GM18907 (cell line): ENCODE data around the gene PPM1L.

ENCODE experiments used
- ATAC-seq: cut with Tn5 transposase; IDR thresholded peaks from one replicate; pipeline ENCODE4 v1.9.1; 2021; ENCODE audit warnings: mild to moderate bottlenecking, moderate library complexity; ENCODE audit not compliant: unreplicated experiment

The PPM1L gene

DNA sequence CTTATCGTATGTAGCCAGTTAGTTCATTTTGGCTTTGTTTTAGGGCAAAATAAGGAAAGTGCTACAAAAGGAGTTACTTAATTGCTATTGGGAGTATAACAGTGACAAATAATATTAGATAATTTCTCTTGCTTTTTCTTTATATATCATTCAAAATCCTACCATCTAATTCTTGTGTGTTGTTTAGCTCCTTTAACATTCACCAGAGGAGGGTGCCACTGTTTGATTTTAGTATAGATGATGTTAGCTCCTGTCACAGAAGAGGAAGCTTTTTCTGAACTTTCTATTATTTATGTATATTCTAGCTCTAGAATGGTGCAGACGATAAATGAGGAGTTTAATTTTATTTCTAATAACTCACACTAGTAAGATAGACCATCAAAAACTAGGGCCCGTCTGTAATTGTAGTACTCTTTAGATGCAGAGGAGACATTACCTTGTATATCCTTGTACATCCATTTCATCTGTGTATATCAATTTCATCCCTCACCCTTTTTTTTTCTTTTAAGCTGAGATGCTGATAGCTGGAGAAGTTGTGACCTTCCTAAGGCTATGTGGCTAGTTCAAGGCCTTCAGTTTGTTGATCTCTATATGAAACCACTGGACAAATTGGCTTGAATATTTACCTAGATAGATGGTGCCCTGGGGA lies 3.0 kb downstream of the PPM1L start:
- no peak for ATAC-seq

DNA sequence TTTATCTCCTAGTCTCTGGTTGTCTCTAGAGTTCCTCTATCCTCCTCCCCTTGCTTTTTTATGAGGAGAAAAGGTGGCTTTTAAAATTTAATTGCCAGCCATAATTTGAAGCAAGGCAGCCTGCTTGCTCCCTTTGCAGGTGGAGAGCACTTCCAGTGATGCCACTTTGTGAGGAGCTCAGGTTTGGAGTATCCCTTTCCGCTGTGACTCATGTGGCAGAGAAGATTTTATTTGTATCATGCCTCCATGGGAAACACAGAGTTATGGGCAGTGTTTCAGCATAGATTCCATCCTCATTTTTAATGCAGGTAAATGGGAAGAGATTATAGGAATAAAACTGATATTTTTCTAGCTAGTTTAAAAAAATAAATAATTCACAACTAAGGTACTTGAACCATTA lies 7.0 kb downstream of the PPM1L start:
- no peak for ATAC-seq

DNA sequence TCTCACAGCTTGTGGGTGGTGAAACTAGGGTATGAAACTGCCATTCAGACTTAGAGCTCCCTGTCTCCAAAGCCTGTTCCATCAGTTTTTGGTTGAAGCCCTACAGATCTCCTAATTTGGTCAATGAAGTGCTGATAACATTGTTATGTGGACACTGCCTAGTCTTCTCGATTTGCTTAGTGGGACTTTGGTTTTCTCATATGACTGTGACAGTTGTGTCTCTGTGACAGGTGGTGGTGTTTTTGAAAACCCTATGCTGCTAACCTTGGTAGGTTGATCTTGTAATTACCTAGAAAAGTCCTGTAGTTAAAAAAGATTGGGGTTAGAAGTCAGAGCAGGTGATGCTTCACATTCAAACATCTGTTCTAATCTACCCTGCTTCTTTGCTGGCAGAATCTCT lies 9.2 kb downstream of the PPM1L start:
- ATAC-seq: no peak

DNA sequence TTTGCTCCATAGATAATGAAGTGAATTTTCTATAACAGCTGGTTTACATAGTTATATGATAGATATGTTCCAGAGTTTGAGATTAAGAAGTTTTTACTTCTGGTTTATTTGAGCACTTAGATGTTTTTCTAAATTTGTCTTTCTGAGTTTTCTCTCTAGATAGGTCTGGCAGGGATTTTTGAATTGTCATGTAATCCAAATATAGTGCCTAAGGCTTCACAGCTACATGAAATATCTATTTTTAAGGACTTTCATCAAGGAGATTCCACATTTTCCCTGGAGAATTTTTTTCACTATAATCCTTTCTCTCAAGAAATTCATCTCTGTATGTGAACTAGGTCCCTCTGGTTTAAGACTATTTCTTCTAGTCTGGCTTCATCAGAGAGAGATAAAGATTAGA lies 12.0 kb downstream of the PPM1L start:
- ATAC-seq: no peak

DNA sequence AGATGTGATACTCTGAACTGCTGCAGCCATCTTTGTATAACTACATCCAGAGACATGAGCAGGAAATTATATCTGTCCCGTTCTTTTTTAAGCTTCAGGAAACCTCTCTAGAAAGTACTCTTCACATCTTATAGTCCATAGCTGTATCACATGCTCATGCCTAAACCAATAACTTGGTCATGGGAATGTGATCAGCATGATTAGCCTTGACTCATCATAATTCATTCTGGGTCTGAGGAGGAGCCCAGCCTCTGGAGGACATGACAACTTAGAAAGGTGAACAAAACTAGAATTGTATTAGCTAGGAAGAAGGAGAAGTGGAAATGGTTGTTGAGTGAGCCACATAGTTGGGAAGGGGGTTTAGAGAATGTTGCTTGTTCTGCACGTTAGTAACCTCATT lies 12.9 kb downstream of the PPM1L start:
- no peak for ATAC-seq

DNA sequence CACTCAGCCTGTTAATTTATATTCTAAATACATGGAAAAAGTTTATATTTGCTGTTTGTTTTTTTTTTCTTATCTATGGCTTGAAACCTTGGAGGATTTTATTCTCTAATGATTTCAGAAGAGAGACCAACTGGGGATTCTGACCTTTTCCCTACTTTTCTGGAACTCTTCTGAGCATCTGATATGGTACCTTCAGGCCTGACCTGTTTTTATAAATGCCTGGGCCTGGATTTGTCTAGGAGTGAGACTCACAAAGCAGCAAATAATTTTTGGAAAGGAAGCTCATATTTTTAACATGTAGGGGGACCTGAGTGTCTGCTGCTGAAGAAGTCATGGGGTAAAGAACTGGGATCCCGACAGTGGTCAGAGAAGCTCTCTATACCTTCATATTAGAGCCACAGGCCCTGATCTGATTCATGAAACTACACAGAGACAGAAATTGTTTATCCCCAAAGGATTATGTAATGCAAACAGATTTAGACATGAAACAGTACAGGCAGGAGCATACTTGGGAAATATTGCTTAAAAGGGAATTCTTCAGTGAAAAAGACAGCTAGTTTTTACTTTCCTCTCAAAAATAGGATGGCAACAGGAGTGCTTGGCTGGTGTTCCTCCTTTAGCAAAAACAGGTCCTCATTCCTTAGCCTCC lies 15.9 kb downstream of the PPM1L start:
- no peak for ATAC-seq

DNA sequence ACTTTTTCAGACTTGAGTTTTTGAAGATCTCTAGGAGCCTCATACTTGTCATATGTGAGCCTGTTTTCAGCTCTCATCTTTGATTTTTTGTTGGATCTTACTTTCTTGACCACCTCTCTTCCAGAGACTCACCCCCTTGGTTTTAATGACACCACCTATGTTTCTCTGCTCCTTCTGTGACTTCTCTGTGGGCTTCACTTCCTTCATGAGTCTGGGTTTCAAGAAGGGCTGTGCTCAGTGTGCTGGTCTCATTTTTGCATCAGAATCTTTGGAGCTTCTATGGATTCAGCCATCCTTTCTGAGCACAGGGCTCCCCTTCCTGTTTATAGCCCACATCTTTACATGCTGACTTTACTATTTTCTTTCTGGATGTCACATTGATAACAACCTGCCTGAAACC lies 17.7 kb downstream of the PPM1L start:
- no peak for ATAC-seq

DNA sequence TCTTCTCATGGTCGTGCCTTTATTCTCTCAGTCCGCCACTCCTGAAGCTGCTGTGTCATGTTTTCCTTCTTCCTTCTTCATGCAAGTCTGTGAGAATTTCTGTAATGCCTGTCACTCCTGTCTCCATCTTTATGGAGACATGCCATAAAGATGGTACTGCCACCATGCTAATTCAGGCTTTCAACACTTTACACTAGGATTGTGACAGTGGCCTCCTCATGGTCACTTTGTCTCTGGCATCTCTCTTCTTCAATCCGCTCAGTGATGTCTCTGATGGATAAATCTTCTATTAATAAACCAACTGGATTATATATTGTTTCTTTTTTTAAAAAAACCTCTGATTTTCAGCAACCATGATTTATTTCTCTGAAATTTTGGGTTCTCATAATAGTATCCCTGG lies 18.1 kb downstream of the PPM1L start:
- ATAC-seq: no peak

DNA sequence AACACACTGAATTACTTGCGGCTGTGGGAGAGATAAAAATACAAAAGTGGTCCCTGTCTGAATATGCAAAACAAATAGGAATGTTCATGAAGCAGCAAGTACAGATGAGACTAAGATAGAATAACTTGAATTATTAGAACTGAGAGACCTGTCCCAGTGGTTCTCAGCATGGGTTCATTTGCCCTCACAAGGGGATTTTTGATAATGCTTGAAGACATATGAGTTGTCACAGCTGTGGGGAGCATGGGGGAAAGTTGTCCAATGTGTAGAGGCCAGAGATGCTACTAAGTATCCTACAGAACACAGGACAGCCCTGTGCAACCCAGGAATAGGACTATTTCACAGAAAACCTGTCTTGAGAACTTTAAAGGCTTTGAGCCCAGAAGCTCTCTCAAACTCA lies 22.4 kb downstream of the PPM1L start:
- no peak for ATAC-seq

DNA sequence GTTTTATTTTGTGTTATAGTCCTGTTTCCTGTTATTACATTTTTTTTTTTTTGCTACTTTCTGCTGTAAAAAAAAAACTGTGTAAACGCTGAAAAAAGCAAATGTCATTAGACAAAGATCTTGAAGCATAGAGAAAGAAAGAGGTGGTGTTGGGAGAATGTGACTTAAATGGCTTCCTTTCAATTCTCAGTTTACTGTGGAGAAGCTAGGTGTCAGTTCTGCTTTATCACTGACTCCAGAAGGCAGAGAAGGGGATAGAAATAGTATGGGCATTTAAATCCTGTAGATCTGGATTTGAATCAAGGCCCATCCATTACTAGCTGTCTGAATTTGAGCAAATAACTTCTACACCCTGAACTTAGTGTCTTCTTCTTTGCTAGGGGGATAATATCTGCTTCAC lies 23.0 kb downstream of the PPM1L start:
- no peak for ATAC-seq

DNA sequence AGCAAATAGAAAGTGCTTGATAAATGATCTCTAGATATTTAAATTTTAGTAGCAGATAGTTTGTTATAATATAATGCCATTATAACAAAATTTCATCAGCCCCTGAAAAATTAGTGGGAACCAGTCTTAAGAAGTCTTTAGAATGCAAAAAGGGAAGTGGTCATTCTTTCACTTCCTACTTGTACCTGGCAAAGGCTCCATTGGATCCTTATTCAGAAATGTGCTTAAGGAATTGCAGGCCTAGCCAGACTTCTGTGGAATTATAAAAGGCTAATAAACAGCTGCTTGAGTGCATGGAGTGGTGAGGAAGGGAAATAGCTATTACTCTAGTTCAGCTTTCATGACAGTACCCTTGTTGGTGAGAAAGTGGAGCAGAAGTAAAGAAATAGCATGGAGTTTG lies 24.2 kb downstream of the PPM1L start:
- ATAC-seq: no peak

DNA sequence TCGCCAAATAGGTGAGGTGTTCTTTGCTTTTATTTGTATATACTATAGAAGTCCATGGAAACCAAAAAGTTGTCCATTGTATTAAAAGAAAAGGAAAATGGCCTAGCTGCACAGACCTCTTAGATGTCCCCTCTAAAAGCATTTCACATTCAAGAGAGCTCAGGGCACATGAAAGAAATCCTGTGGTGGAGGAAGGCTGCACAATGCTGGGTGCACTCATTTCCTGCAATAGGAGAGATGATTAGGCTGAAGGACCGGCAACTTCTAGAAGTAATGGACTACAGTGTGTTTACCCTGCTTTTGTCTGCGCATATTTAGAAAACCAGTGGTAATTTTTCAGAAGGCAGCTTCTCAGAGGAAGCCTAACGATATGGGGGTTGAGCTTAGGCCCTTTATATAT lies 25.4 kb downstream of the PPM1L start:
- no peak for ATAC-seq

DNA sequence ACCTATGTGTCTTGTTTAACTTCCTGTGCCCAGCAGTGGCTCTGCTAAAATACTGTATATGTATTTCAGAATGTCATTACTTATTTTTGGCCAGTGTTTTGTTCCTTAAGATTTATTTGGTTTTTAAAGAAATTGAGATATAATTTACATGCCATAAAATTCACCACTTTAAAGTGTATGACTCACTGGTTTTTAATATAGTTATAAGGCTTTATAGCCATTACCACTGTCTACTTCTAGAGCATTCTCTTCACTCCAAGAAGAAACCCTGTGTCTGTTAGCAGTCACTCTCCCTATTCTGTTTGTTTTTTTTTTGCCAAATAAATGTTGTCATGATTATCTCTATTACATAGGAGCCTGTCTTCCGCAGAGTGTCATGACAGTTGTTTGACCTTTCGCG lies 25.8 kb downstream of the PPM1L start:
- no peak for ATAC-seq

DNA sequence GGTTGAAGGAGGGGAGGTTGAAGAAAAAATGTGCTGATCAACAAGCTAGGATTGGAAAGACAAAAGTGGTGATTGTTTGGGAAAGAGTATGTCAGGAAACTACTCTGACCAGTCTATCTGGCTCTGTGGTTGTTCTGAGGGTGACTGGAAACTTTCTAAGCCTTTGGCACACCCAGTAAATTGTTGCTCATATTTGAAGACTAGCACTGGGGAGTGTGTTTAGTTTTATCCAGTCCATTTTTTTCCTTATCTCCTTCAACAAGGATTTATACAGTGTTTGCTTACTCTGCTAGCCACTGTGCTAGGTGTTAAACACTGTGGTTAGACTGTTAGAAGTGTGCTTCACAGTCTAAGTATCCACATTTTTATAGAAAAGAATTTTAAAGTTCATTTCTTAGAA lies 28.8 kb downstream of the PPM1L start:
- ATAC-seq: no peak

DNA sequence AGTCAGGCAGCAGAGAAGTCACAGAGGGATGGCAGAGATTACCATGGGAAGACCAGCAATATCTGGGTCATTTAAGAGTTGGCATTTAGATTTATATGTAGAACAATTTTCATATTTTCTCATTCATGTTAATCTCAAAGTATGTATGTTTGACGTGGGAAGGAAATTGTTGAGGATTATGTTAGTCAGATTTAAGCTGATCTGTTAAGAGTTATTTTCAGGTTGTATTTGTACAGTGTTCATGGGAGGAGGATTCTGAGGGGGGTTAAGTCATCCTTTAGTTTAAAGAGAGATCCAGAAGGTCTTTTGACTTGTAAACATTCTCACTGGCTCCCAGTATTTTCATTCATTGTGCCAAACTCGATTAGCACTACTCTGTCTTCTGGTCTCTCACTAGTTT lies 34.7 kb downstream of the PPM1L start:
- ATAC-seq: no peak

DNA sequence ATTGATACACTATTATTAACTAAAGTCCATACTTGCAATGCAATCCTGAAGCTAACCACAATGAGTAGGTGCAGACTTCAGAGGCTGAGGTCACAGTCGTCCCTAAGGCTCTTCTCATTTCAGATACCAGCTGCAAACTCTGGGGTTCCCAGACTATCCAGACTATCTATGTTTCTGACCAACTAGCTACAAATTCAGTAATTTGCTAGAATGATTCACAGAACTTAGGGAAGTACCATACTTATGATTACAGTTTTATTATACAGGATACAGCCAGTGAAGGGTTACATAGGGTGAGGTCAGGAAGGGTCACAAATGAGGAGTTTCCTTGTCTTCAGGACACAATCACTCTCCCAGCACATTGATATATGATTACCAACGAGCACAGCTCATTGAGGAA lies 36.5 kb downstream of the PPM1L start:
- ATAC-seq: no peak

DNA sequence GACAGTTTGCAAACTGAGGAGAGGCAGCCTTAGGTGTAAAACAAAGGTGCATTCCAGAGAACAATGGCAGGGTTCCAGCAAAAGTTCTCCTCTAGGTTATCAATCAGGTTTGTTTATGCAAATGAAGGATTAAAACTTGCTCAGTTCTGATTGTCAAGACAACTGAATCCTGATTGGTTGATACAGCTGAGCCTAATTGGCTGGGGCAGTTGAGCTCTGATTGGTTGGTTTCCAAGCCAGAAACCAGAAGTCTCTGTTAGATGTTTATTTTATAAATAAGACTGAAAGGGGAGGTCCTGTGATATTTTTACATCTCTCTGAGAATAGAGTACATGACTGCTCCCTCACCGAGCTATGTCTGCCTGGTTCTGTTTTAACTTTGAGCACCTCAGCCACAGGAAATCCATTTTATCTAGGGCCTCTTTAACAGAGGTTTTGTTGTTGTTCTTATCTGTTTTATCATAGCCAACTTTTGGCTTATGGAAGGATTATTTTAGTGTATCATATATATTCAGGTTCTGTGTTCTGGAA lies 37.8 kb downstream of the PPM1L start:
- ATAC-seq: no peak

DNA sequence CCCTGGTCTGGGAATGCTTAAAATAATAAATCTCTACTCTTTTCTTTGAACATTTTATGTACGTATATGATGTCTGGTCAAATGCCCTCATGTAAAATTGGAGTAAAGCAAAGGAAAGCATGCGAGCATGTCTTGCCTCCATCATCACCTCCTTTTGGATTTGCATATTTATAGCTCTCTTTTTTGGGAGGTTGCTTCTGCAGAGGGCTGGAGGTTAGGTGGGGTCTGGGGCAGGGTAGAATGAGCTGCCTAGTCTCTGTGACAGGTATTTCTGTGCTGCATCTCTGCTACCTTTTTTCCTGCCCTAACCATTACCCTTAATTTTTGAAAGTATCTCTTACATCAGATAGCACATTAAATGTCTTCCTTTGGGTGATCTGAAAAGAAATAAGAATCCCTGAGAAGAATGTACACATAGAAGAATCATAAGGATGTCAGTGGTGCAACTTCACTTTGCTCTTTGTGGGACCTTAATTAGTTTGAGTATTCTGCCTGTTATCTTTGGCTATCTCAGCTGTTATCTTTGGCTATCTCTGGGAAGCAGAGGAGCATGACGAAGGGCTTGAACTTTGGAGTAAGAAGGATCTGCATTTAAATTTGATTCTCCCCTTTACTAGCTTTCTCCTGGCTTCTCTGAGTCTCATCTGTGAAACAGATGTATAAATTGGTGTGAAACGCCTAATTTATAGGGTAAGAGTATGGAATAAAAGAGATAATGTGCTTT lies 40.2 kb downstream of the PPM1L start:
- no peak for ATAC-seq

DNA sequence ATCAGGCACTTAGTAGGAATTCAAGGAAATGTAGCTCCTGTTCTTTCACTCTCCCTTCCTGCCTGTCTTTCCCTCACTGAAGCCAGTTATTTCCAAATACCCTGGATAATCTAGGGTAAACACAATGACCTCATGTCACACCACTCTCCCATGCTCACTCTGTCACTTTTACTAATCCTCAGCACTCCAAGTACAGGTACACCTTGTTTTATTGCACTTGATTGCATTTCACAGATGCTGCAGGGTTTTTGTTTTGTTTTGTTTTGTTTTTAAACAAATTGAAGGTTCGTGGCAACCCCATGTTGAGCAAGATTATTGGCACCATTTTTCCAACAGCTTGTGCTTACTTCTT lies 40.8 kb downstream of the PPM1L start:
- no peak for ATAC-seq

DNA sequence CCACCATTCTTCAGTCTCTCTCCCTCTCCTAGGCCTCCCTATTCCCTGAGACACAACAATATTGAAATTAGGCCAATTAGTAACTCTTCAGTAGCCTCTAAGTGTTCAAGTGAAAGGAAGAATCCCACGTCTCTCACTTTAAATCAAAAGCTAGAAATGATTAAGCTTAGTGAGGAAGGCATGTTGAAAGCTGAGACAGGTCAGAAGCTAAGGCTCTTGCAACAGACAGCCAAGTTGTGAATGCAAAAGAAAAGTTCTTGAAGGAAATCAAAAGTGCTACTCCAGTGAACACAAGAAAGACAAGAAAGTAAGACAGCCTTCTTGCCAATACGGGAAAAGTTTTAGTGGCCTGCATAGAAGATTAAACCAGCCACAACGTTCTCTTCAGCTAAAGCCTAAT lies 41.3 kb downstream of the PPM1L start:
- no peak for ATAC-seq

DNA sequence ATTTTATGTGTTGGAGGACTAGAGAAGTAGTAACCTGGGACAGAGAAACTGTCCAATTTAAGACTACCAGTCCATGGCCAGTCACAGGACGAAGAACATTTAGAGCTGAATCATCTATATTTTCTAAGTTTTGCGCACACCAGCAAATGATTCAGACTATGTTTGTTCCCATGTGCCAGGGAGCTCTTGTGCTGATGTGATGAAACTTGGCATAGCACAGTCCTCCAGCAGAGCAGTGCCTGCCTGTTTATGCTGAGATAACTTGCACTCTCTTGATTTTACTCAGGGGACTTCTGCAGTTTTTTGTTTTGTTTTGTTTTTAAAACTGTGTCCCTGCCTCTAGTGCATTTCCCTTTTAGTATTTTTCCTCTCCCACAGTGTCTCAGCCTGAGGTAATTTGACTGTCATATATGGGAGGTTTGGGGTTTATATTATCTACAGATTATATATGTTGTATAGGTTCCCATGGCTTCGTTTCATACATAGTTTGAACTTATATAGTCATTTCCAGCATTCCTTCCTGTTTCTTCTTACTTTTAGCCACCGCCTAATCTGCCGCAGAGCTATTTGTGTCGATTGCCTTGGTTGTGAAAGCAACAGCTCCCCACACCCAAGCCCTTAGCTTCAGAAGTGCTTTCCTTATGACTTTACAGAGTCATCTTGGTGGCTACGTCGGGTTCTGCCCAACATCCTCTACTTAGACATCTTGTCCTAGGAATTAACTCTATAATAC lies 45.5 kb downstream of the PPM1L start:
- ATAC-seq: peak; percentile 77

DNA sequence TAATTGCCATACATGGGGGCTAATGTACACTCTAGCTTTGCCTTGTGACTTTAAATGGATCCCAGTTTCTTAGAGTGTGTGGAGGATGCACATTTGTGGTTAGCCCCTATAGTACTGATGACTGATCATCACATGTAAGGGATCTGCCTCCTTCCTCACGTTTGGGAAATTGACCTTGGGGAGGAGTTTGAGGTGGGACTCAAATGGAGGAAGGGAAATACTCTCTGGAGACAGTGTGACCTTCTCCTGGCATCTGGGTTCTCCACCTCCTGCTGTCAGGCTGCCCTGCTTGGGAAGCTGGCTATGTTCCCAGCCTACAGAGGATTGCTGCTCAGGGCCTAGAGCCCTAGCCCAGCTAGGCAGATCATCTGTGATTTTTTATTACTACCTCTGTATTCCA lies 48.7 kb downstream of the PPM1L start:
- ATAC-seq: no peak
